NT2/D1 (cell line): ENCODE results near the gene TBX2.
"Not testable (repeated sequence)": the region's sequence is repeated elsewhere in the genome, so short reads cannot be mapped to it uniquely, and the experiment has no call there.

ENCODE experiments used
- SUZ12 ChIP-seq: IDR thresholded peaks from 2 replicates; pipeline ENCODE4 v1.6.1; 2011; ENCODE audit not compliant: insufficient read length, insufficient read depth; ENCODE audit errors: extremely low read depth
- YY1 ChIP-seq: IDR thresholded peaks from 2 replicates; pipeline ENCODE4 v1.6.1; 2011; ENCODE audit not compliant: insufficient read length, insufficient read depth
- ZNF274 ChIP-seq: IDR thresholded peaks from 2 replicates; pipeline ENCODE4 v1.6.1; 2011; ENCODE audit warnings: mild to moderate bottlenecking, low read depth, low read length

DNA sequence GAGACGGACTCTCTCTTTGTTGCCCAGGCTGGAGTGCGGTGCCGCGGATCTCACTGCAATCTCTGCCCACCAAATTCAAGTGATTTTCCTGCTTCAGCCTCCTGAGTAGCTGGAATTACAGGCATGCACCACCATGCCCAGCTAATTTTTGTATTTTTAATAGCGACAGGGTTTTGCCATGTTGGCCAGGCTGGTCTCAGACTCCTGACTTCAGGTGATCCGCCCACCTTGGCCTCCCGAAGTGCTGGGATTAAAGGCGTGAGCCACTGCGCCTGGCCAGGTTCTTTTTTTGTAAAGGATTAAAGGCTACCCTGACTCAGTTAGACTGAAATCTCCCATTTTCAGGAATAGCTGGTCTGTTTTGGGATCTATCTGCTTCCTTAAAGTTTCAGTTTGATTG is 40.1 kb upstream of the TBX2 start:
- not testable (repeated sequence) for TF ChIP-seq ZNF274, YY1, SUZ12
